Natural killer cell (primary cell): ENCODE data around the gene CAPRIN2. TPM values are rescaled to one million over a fixed set of nuclear protein-coding genes. Genes with fewer than 3 reads are reported as not detected.

Experiments used
- ATAC-seq, 3 donors: fragments of 150-1000 bp in 2 of 3; fragments of 200-7000 bp in 1 of 3; cut with Tn5 transposase; 1 replicate in 1 of 3; 2 replicates in 2 of 3; pipeline ENCODE4 v1.10.0; 2021; ENCODE audit warnings: mild to moderate bottlenecking in 2 of 3, moderate library complexity in 2 of 3
- DNase-seq, 2 donors: peaks; one replicate each; pipeline versions ENCODE4 v3.0.0 to v3.0.0-alpha.2; 2013 to 2021; ENCODE audit warnings: mixed read lengths in 1 of 2
- H3K27ac ChIP-seq: one replicate; pipeline ENCODE4 v1.5.1; 2013; ENCODE audit warnings: mild to moderate bottlenecking, low read length
- H3K27me3 ChIP-seq: one replicate; pipeline ENCODE4 v1.6.1; 2013; ENCODE audit warnings: low read length; ENCODE audit not compliant: control insufficient read depth, insufficient read depth
- H3K36me3 ChIP-seq: one replicate; pipeline ENCODE4 v1.6.1; 2013; ENCODE audit warnings: low read length; ENCODE audit not compliant: control insufficient read depth, insufficient read depth
- H3K4me1 ChIP-seq: one replicate; pipeline ENCODE4 v1.6.1; 2013; ENCODE audit warnings: low read length; ENCODE audit not compliant: control insufficient read depth, insufficient read depth
- H3K4me3 ChIP-seq: one replicate; pipeline ENCODE4 v1.5.1; 2013; ENCODE audit warnings: low read length
- H3K9me3 ChIP-seq: one replicate; pipeline ENCODE4 v1.6.1; 2013; ENCODE audit warnings: low read length; ENCODE audit not compliant: control insufficient read depth, insufficient read depth
- H3K27ac Mint-ChIP-seq, 2 donors: one replicate each; pipeline ENCODE4 v1.8.0; 2022; ENCODE audit warnings: mild to moderate bottlenecking in 2 of 2, mixed read lengths in 2 of 2, moderate library complexity in 1 of 2
- H3K27me3 Mint-ChIP-seq, 2 donors: one replicate each; pipeline ENCODE4 v1.8.0; 2022; ENCODE audit warnings: low read depth in 2 of 2, mixed read lengths in 2 of 2
- H3K36me3 Mint-ChIP-seq: one replicate; pipeline ENCODE4 v1.8.0; 2022; ENCODE audit warnings: mixed read lengths
- H3K4me1 Mint-ChIP-seq, 2 donors: one replicate each; pipeline ENCODE4 v1.8.0; 2022; ENCODE audit warnings: mixed read lengths in 2 of 2
- H3K4me3 Mint-ChIP-seq: one replicate; pipeline ENCODE4 v1.8.0; 2022; ENCODE audit warnings: mild to moderate bottlenecking, moderate library complexity, mixed read lengths
- H3K9me3 Mint-ChIP-seq, 2 donors: one replicate each; pipeline ENCODE4 v1.8.0; 2022; ENCODE audit warnings: mixed read lengths in 2 of 2
- WGBS: methylation state at CpG from one replicate; pipeline ENCODE4 v1.1.7; 2013; ENCODE audit warnings: missing lambda C conversion rate; ENCODE audit not compliant: insufficient coverage; 5-methylcytosine and 5-hydroxymethylcytosine counted together
- intact Hi-C: fragments of 100-400 bp; cut with micrococcal nuclease; formaldehyde crosslinking; loops from one replicate; pipeline ENCODE4 v1.14.2; 2022
- total RNA-seq, 4 donors: library from RNA; stranded (reverse); fragments of 120-200 nt in 1 of 4; gene quantifications; one replicate each; pipeline versions ENCODE4 v1.2.3 to v1.2.4, GENCODE V29; 2013 to 2022
- TF ChIP-seq, protein P1 (sequence below): fragments of 200-600 bp; IDR thresholded peaks from one replicate; pipeline ENCODE4 v1.8.0; 2022; ENCODE audit warnings: antibody characterized with exemption

The CAPRIN2 gene
- total RNA-seq, 3 donors from 2014 or later (not counting 1 experiment from before 2014, with no cell fraction given), result 38.1 to 53.2 (median 38.7) TPM

DNA sequence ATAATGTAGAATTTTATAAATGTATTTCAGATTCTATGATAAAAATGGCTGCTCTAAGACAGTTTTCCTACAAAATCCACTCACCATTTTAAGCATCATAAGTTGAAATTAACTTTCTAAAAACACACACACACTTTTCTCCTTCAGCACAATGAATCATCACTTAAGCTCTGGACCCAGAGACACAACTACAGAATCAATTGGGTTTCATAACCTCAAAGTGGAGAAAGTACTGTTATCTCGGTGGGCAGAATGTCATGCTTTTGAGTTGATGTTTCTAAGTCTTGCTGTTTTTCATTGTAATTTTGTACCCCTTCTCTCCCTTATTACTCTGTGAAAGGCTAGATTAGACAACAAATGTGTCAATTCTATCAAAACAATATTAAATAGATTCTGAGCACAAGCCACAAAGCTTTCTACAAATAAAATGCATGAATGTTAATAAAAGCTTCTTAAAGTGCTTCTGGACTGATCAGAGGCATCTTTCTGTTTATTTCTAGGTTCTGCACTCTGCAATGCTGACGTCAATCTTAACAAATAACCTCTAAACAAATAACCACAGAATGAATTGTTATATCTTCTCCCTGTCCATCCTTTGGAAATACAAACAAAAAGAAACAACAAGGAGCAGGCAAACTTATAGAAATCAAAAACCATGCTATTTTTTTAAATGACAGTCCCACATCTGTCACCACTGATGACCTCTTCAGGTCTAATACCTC, 67.3 kb downstream of the CAPRIN2 start:
- DNase-seq, result no peak
- H3K4me3 ChIP-seq, result no peak overlapping the region
- Mint-ChIP-seq H3K4me1 (peaks cover 6 to 15% of the 10 kb centered on the region in 2 donors), H3K4me3 (no peak overlapping the region), H3K9me3 (no peaks in the 10 kb centered on the region), H3K27ac (no peak overlapping the region), H3K36me3 (peaks cover 17% of the 10 kb centered on the region), H3K27me3 (no peaks in the 10 kb centered on the region)
- H3K36me3 ChIP-seq, result peaks cover 23% of the 10 kb centered on the region
- TF ChIP-seq, protein P1, sequence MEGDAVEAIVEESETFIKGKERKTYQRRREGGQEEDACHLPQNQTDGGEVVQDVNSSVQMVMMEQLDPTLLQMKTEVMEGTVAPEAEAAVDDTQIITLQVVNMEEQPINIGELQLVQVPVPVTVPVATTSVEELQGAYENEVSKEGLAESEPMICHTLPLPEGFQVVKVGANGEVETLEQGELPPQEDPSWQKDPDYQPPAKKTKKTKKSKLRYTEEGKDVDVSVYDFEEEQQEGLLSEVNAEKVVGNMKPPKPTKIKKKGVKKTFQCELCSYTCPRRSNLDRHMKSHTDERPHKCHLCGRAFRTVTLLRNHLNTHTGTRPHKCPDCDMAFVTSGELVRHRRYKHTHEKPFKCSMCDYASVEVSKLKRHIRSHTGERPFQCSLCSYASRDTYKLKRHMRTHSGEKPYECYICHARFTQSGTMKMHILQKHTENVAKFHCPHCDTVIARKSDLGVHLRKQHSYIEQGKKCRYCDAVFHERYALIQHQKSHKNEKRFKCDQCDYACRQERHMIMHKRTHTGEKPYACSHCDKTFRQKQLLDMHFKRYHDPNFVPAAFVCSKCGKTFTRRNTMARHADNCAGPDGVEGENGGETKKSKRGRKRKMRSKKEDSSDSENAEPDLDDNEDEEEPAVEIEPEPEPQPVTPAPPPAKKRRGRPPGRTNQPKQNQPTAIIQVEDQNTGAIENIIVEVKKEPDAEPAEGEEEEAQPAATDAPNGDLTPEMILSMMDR, result no peak
- H3K27ac ChIP-seq, result no peak overlapping the region
- intact Hi-C loops, result no loop called here
- 81% methylated on average over 1 of the region's 2 CpGs for WGBS
- ATAC-seq, result no peak
- H3K4me1 ChIP-seq, result no peaks in the 10 kb centered on the region
- no peaks in the 10 kb centered on the region for H3K9me3 ChIP-seq
- no peaks in the 10 kb centered on the region for H3K27me3 ChIP-seq

DNA sequence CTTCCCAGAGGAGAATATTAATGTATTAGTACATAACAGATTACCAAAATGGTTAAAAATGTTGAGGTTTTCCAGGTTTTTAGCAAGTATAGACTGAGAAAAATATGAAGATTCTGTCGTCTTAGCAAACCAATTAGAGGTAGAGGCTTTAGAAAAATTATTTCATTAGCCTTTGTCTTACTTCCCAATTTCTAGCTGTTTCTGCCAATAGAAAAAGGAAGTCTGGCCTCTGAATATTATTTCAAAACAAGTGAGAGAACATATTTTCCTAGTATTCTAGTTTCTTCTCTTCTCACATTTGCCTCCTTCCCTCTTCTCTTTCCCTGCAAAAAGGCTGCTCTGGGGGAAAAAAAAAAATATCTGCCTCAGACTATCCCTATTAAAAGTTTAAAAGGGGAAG, 75.5 kb downstream of the CAPRIN2 start:
- no CpG with 5 or more reads among the region's 1 CpG for WGBS
- H3K4me3 Mint-ChIP-seq, result no peak overlapping the region
- no peaks in the 10 kb centered on the region for H3K9me3 ChIP-seq
- no peaks in the 10 kb centered on the region for H3K9me3 Mint-ChIP-seq
- no peak for DNase-seq
- H3K27ac Mint-ChIP-seq, result no peak overlapping the region
- no peak overlapping the region for H3K27ac ChIP-seq
- TF ChIP-seq, protein P1, result no peak
- H3K4me3 ChIP-seq, result no peak overlapping the region
- no peaks in the 10 kb centered on the region for H3K4me1 ChIP-seq
- H3K36me3 ChIP-seq, result peaks cover 59% of the 10 kb centered on the region
- H3K27me3 Mint-ChIP-seq, result no peaks in the 10 kb centered on the region
- H3K36me3 Mint-ChIP-seq, result peaks cover 20% of the 10 kb centered on the region
- peaks cover 0 to 6% of the 10 kb centered on the region in 2 donors for H3K4me1 Mint-ChIP-seq
- intact Hi-C loops, result no loop called here
- H3K27me3 ChIP-seq, result no peaks in the 10 kb centered on the region
- ATAC-seq, result no peak

DNA sequence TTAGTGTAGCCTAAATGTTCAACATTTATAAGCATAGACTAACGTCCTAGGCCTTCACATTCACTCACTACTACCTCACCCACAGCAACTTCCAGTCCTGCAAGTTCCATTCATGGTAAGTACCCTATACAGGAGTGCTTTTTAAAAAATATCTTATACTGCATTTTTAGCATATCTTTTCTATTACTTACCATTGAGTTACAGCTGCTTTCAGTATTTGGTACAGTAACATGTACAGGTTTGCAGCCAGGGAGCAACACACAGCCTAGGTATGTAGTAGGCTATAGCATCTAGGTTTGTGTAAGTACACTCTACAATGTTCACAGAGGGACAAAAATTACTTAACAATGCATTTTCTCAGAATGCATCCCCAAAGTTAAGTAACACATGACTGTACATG, 76.5 kb downstream of the CAPRIN2 start:
- H3K4me3 ChIP-seq, result no peak overlapping the region
- intact Hi-C loops, result no loop called here
- DNase-seq (no peak), ATAC-seq (no peak)
- no peaks in the 10 kb centered on the region for H3K9me3 ChIP-seq
- H3K27me3 ChIP-seq, result no peaks in the 10 kb centered on the region
- TF ChIP-seq, protein P1, result no peak
- Mint-ChIP-seq H3K9me3 (no peaks in the 10 kb centered on the region), H3K27me3 (no peaks in the 10 kb centered on the region), H3K4me1 (peaks cover 0 to 3% of the 10 kb centered on the region in 2 donors), H3K27ac (no peak overlapping the region), H3K36me3 (peaks cover 10% of the 10 kb centered on the region), H3K4me3 (no peak overlapping the region)
- WGBS, result 89% methylated on average over 1 of the region's 1 CpG
- H3K4me1 ChIP-seq, result no peaks in the 10 kb centered on the region
- peaks cover 59% of the 10 kb centered on the region for H3K36me3 ChIP-seq
- no peak overlapping the region for H3K27ac ChIP-seq

DNA sequence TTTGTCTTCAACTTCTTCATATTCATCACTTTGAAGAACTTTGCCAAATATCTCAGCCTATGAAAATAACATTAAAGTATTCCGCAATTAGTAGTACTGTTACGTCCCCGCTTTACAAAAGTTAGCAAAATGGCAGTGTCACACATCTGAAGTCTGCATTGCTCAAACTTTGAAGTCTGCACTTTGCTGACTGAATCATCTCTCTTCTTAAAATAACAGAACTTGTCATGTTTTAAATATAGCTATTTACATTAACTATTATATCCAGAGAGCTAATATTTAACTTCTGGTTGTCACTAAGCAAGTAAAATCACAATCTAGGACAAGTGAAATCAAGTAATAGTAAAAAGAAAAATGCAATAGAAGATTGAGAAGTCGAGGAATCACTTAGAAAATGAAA, 93.5 kb downstream of the CAPRIN2 start:
- TF ChIP-seq, protein P1, result no peak
- no peaks in the 10 kb centered on the region for H3K27me3 ChIP-seq
- WGBS, result 99% methylated on average over 3 of the region's 4 CpGs
- DNase-seq, result no peak
- peaks cover 61% of the 10 kb centered on the region for H3K36me3 ChIP-seq
- peaks cover 14% of the 10 kb centered on the region for H3K36me3 Mint-ChIP-seq
- H3K27me3 Mint-ChIP-seq, result no peaks in the 10 kb centered on the region
- no peak overlapping the region for H3K27ac Mint-ChIP-seq
- H3K4me3 ChIP-seq, result no peak overlapping the region
- intact Hi-C loops, result no loop called here
- no peaks in the 10 kb centered on the region for H3K4me1 ChIP-seq
- H3K9me3 ChIP-seq, result no peaks in the 10 kb centered on the region
- H3K27ac ChIP-seq, result no peak overlapping the region
- no peaks in the 10 kb centered on the region for H3K4me1 Mint-ChIP-seq
- H3K4me3 Mint-ChIP-seq, result no peak overlapping the region
- no peaks in the 10 kb centered on the region for H3K9me3 Mint-ChIP-seq
- no peak for ATAC-seq
